ENCODE measurements around the gene PAF1. TPM values are rescaled to one million over a fixed set of nuclear protein-coding genes. Genes with fewer than 3 reads are reported as not detected.
"Not testable (repeated sequence)": the region's sequence is repeated elsewhere in the genome, so short reads cannot be mapped to it uniquely, and the experiment has no call there.

PAF1 gene
- total and polyA plus RNA-seq, 2 donors (not counting 3 experiments of a cell fraction or from before 2014, with no cell fraction given), result 55.1 to 90.8 TPM

GRCh38 chr19:39379865-39380396 lies 11.0 kb downstream of the PAF1 start:
- no peaks in the 10 kb centered on the region for H3K79me2 ChIP-seq (ENCODE audit: control insufficient read depth, insufficient read depth, low read length)
- no peaks in the 10 kb centered on the region for H3K4me1 ChIP-seq (ENCODE audit: control insufficient read depth, extremely low read depth, insufficient read depth, low read length)
- dilution Hi-C loops (cut with MboI; ENCODE audit: extremely low pct_ligation_motif_present, low sequenced_read_pairs) (no loop called here), intact Hi-C loops (cut with micrococcal nuclease) (no loop called here)
- no peak overlapping the region for H3K9ac ChIP-seq (replicated peaks; ENCODE audit: extremely low read depth, insufficient read depth, low read length)
- H3K4me2 ChIP-seq (ENCODE audit: insufficient read depth, low read length), result no peak overlapping the region
- no peak for TF ChIP-seq JUN (IDR thresholded peaks at IDR 0.05; ENCODE audit: borderline replicate concordance, insufficient read depth, insufficient read length, low read depth)
- TF ChIP-seq POLR2A (IDR thresholded peaks at IDR 0.05; ENCODE audit: low read depth, low read length), result no peak
- no peak for TF ChIP-seq FOS (IDR thresholded peaks at IDR 0.05; ENCODE audit: borderline replicate concordance, insufficient read depth, low read length)
- no peak for TF ChIP-seq GATA2 (IDR thresholded peaks at IDR 0.05; ENCODE audit: insufficient read depth, insufficient read length, low read depth, low read length)
- no peak for TF ChIP-seq EZH2 (IDR thresholded peaks at IDR 0.05; ENCODE audit: borderline replicate concordance, low read depth, low read length, severe bottlenecking)
- TF ChIP-seq, protein P1, sequence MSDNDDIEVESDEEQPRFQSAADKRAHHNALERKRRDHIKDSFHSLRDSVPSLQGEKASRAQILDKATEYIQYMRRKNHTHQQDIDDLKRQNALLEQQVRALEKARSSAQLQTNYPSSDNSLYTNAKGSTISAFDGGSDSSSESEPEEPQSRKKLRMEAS (IDR thresholded peaks at IDR 0.05; ENCODE audit: insufficient read depth, insufficient read length), result no peak
- no peak for TF ChIP-seq MYC (IDR thresholded peaks at IDR 0.05; ENCODE audit: low read depth, low read length)
- TF ChIP-seq, protein P2, sequence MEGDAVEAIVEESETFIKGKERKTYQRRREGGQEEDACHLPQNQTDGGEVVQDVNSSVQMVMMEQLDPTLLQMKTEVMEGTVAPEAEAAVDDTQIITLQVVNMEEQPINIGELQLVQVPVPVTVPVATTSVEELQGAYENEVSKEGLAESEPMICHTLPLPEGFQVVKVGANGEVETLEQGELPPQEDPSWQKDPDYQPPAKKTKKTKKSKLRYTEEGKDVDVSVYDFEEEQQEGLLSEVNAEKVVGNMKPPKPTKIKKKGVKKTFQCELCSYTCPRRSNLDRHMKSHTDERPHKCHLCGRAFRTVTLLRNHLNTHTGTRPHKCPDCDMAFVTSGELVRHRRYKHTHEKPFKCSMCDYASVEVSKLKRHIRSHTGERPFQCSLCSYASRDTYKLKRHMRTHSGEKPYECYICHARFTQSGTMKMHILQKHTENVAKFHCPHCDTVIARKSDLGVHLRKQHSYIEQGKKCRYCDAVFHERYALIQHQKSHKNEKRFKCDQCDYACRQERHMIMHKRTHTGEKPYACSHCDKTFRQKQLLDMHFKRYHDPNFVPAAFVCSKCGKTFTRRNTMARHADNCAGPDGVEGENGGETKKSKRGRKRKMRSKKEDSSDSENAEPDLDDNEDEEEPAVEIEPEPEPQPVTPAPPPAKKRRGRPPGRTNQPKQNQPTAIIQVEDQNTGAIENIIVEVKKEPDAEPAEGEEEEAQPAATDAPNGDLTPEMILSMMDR (IDR thresholded peaks at IDR 0.05; ENCODE audit: extremely low read depth in 1 of 2, insufficient read depth in 1 of 2, low read depth in 1 of 2, low read length in 2 of 2), result no peak
- TF ChIP-seq POLR2AphosphoS5 (IDR thresholded peaks at IDR 0.05; ENCODE audit: insufficient read depth, low read depth, low read length), result no peak
- FAIRE-seq, result no peak
- H3K27me3 ChIP-seq (ENCODE audit: control insufficient read depth in 2 of 2, insufficient read depth in 2 of 2, low read length in 2 of 2), result no peaks in the 10 kb centered on the region
- no peak overlapping the region for H3K4me3 ChIP-seq (replicated peaks in 1 of 3; ENCODE audit: insufficient read depth in 1 of 3, low read depth in 1 of 3, low read length in 3 of 3)
- no TSS peak for BruUV-seq (replicated peaks)
- peaks cover 24 to 72% of the 10 kb centered on the region in 2 experiments for H3K36me3 ChIP-seq (ENCODE audit: control insufficient read depth in 2 of 2, extremely low read depth in 1 of 2, insufficient read depth in 2 of 2, low read length in 2 of 2)
- no peaks in the 10 kb centered on the region for H3K9me3 ChIP-seq (replicated peaks; ENCODE audit: control insufficient read depth, insufficient read depth, low read length)
- no peaks in the 10 kb centered on the region for H3K9me1 ChIP-seq (replicated peaks; ENCODE audit: control insufficient read depth, extremely low read depth, insufficient read depth, low read length)
- CTCF ChIA-PET, result no interaction called here
- H2AFZ ChIP-seq (ENCODE audit: low read depth, low read length), result no peak overlapping the region
- DNase-seq (ENCODE audit: low read depth, low spot score), result no peak
- no peak overlapping the region for H3K27ac ChIP-seq (ENCODE audit: insufficient read depth, low read depth, low read length)
- H4K20me1 ChIP-seq (replicated peaks; ENCODE audit: control insufficient read depth, extremely low read depth, insufficient read depth, low read length), result no peaks in the 10 kb centered on the region
- POLR2A ChIA-PET, result no interaction called here

- DNase-seq (ENCODE audit: low read depth, low spot score); H3K27me3 ChIP-seq (ENCODE audit: control insufficient read depth in 2 of 2, insufficient read depth in 2 of 2, low read length in 2 of 2); H4K20me1 ChIP-seq (replicated peaks; ENCODE audit: control insufficient read depth, extremely low read depth, insufficient read depth, low read length); BruUV-seq (replicated peaks); H3K27ac ChIP-seq (ENCODE audit: insufficient read depth, low read depth, low read length); intact Hi-C loops (cut with micrococcal nuclease); H3K4me1 ChIP-seq (ENCODE audit: control insufficient read depth, extremely low read depth, insufficient read depth, low read length); H3K4me3 ChIP-seq (replicated peaks in 1 of 3; ENCODE audit: insufficient read depth in 1 of 3, low read depth in 1 of 3, low read length in 3 of 3); H2AFZ ChIP-seq (ENCODE audit: low read depth, low read length); POLR2A ChIA-PET; dilution Hi-C loops (cut with MboI; ENCODE audit: extremely low pct_ligation_motif_present, low sequenced_read_pairs); H3K9me3 ChIP-seq (replicated peaks; ENCODE audit: control insufficient read depth, insufficient read depth, low read length); H3K4me2 ChIP-seq (ENCODE audit: insufficient read depth, low read length); CTCF ChIA-PET; H3K9ac ChIP-seq (replicated peaks; ENCODE audit: extremely low read depth, insufficient read depth, low read length); H3K79me2 ChIP-seq (ENCODE audit: control insufficient read depth, insufficient read depth, low read length); FAIRE-seq; H3K9me1 ChIP-seq (replicated peaks; ENCODE audit: control insufficient read depth, extremely low read depth, insufficient read depth, low read length): not testable (repeated sequence)
- H3K36me3 ChIP-seq (ENCODE audit: control insufficient read depth in 2 of 2, extremely low read depth in 1 of 2, insufficient read depth in 2 of 2, low read length in 2 of 2), result peaks cover 26 to 72% of the 10 kb centered on the region in 2 experiments
These were observed 11.5 kb downstream of the PAF1 start for GRCh38 chr19:39379366-39379765.

All from endothelial cell of umbilical vein (primary cell).